ENCODE results near the gene EIF4EBP3. TPM values are rescaled to one million over a fixed set of nuclear protein-coding genes. Genes with fewer than 3 reads are reported as not detected.

Gene EIF4EBP3
- polyA plus RNA-seq, 1 of the 3 experiments (the other 2 are of a cell fraction): 1.1 TPM

- Histone ChIP-seq H3K27ac (ENCODE audit: low read depth in 2 of 2, low read length in 1 of 2) (no peak overlapping the region), H3K79me2 (ENCODE audit: insufficient read depth) (no peaks in the 10 kb centered on the region), H3K9me2 (no peaks in the 10 kb centered on the region), H3K9ac (no peak overlapping the region), H3K36me3 (replicated peaks in 1 of 2; ENCODE audit: control insufficient read depth in 1 of 2, insufficient read depth in 2 of 2, low read length in 1 of 2) (no peaks in the 10 kb centered on the region), H3K4me3 (ENCODE audit: low read depth in 2 of 2, low read length in 1 of 2) (no peak overlapping the region), H3K27me3 (ENCODE audit: insufficient read depth) (no peaks in the 10 kb centered on the region), H4K20me1 (ENCODE audit: insufficient read depth) (no peaks in the 10 kb centered on the region), H3K4me1 (ENCODE audit: control insufficient read depth in 1 of 2, insufficient read depth in 2 of 2, low read depth in 1 of 2, low read length in 1 of 2) (no peaks in the 10 kb centered on the region), H3K9me3 (no peaks in the 10 kb centered on the region), H3K4me2 (no peak overlapping the region), H2AFZ (ENCODE audit: low read depth) (no peak overlapping the region), H3F3A (replicated peaks; ENCODE audit: insufficient read depth) (no peaks in the 10 kb centered on the region)
- TF ChIP-seq RCOR1 (IDR thresholded peaks at IDR 0.05; ENCODE audit: low read length): no peak
- no peak for TF ChIP-seq GABPA (IDR thresholded peaks at IDR 0.05; ENCODE audit: low read depth)
- TF ChIP-seq NFIC (IDR thresholded peaks at IDR 0.05; ENCODE audit: borderline replicate concordance): no peak
- no peak for TF ChIP-seq EP300 (IDR thresholded peaks at IDR 0.05; ENCODE audit: borderline replicate concordance in 1 of 2, low read depth in 1 of 2, low read length in 1 of 2)
- no peak for TF ChIP-seq MEF2A (IDR thresholded peaks at IDR 0.05; ENCODE audit: borderline replicate concordance, low read depth)
- TF ChIP-seq IRF3 (IDR thresholded peaks at IDR 0.05; ENCODE audit: low read depth, low read length): no peak
- TF ChIP-seq, protein P1, sequence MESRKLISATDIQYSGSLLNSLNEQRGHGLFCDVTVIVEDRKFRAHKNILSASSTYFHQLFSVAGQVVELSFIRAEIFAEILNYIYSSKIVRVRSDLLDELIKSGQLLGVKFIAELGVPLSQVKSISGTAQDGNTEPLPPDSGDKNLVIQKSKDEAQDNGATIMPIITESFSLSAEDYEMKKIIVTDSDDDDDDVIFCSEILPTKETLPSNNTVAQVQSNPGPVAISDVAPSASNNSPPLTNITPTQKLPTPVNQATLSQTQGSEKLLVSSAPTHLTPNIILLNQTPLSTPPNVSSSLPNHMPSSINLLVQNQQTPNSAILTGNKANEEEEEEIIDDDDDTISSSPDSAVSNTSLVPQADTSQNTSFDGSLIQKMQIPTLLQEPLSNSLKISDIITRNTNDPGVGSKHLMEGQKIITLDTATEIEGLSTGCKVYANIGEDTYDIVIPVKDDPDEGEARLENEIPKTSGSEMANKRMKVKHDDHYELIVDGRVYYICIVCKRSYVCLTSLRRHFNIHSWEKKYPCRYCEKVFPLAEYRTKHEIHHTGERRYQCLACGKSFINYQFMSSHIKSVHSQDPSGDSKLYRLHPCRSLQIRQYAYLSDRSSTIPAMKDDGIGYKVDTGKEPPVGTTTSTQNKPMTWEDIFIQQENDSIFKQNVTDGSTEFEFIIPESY (IDR thresholded peaks at IDR 0.05; ENCODE audit: borderline replicate concordance, low read depth): no peak
- no peak for TF ChIP-seq PBX3 (IDR thresholded peaks at IDR 0.05)
- TF ChIP-seq, protein P2, sequence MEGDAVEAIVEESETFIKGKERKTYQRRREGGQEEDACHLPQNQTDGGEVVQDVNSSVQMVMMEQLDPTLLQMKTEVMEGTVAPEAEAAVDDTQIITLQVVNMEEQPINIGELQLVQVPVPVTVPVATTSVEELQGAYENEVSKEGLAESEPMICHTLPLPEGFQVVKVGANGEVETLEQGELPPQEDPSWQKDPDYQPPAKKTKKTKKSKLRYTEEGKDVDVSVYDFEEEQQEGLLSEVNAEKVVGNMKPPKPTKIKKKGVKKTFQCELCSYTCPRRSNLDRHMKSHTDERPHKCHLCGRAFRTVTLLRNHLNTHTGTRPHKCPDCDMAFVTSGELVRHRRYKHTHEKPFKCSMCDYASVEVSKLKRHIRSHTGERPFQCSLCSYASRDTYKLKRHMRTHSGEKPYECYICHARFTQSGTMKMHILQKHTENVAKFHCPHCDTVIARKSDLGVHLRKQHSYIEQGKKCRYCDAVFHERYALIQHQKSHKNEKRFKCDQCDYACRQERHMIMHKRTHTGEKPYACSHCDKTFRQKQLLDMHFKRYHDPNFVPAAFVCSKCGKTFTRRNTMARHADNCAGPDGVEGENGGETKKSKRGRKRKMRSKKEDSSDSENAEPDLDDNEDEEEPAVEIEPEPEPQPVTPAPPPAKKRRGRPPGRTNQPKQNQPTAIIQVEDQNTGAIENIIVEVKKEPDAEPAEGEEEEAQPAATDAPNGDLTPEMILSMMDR (IDR thresholded peaks at IDR 0.05): no peak
- no peak for TF ChIP-seq POLR2AphosphoS5 (IDR thresholded peaks at IDR 0.05; ENCODE audit: low read depth, low read length)
- no peak for TF ChIP-seq FOXJ3 (CRISPR knock-in tag; IDR thresholded peaks at IDR 0.05)
- 61% methylated on average over 3 of the region's 3 CpGs for WGBS (ENCODE audit: low lambda C conversion rate)
- ChIA-PET CTCF (interaction anchor here (0.8 to 0.9 kb wide), 2 partner anchors 8 to 9 kb away, joined by 3 read pairs; no protein-coding TSS in a partner anchor), POLR2A (no interaction called here)
- DNase-seq: no peak
Measured at GRCh38 chr5:140574165-140574564, 26.7 kb downstream of the EIF4EBP3 start.

DNA sequence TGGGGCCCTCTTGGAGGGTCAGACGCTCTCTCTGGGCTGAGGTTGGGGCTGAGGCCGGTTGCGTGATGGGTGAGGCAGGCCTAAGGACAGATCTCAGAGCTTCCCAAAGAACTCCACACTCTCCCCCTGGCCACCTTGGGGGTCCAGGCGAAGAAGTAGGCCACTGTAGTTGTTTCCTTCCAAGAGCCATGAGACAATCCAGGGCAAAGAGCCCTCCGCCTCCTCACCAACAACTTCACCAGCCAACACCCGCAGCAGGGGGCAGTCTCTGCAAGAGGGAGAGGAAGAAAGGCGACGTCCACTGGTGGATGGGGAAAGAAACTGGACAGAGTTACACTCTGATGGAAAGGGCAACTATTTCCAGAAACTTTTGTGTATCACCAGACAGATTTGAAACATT lies 27.8 kb downstream of the EIF4EBP3 start:
- ChIA-PET POLR2A (no interaction called here), CTCF (interaction anchor here (0.9 kb wide), 1 partner anchor 10 kb away, joined by 3 read pairs; no protein-coding TSS in a partner anchor)
- no peaks in the 10 kb centered on the region for H4K20me1 ChIP-seq (ENCODE audit: insufficient read depth)
- no peak overlapping the region for H2AFZ ChIP-seq (ENCODE audit: low read depth)
- WGBS (ENCODE audit: low lambda C conversion rate): 69% methylated on average over 5 of the region's 8 CpGs
- no peaks in the 10 kb centered on the region for H3K36me3 ChIP-seq (replicated peaks in 1 of 2; ENCODE audit: control insufficient read depth in 1 of 2, insufficient read depth in 2 of 2, low read length in 1 of 2)
- TF ChIP-seq NFIC (IDR thresholded peaks at IDR 0.05; ENCODE audit: borderline replicate concordance) (no peak), RAD21 (IDR thresholded peaks at IDR 0.05; ENCODE audit: low read length) (peak; percentile 39; the same call in 1 of the 2 replicates)
- H3K27me3 ChIP-seq (ENCODE audit: insufficient read depth): no peaks in the 10 kb centered on the region
- no peak overlapping the region for H3K4me3 ChIP-seq (ENCODE audit: low read depth in 2 of 2, low read length in 1 of 2)
- H3K4me1 ChIP-seq (ENCODE audit: control insufficient read depth in 1 of 2, insufficient read depth in 2 of 2, low read depth in 1 of 2, low read length in 1 of 2): no peaks in the 10 kb centered on the region
- no peaks in the 10 kb centered on the region for H3F3A ChIP-seq (replicated peaks; ENCODE audit: insufficient read depth)
- no peak overlapping the region for H3K4me2 ChIP-seq
- no peak overlapping the region for H3K27ac ChIP-seq (ENCODE audit: low read depth in 2 of 2, low read length in 1 of 2)
- H3K79me2 ChIP-seq (ENCODE audit: insufficient read depth): no peaks in the 10 kb centered on the region
- H3K9me2 ChIP-seq: no peaks in the 10 kb centered on the region
- no peaks in the 10 kb centered on the region for H3K9me3 ChIP-seq
- no peak for DNase-seq
- no peak overlapping the region for H3K9ac ChIP-seq
